Gastroesophageal sphincter (tissue), 4 donors: Measurements from ENCODE around the gene SH2B3. TPM values are rescaled to one million over a fixed set of nuclear protein-coding genes. Genes with fewer than 3 reads are reported as not detected.

ENCODE experiments used
- ATAC-seq: fragments of 150-250 bp; one replicate; pipeline ENCODE4 v1.9.1; 2016; ENCODE audit warnings: mild to moderate bottlenecking, moderate library complexity
- H3K27ac ChIP-seq, 4 donors: fragments of 200-600 bp; sonication (generic) in 3 of 4; 1 replicate in 3 of 4; 2 replicates in 1 of 4; pipeline ENCODE4 v1.5.1; 2016 to 2019
- H3K27me3 ChIP-seq: fragments of 200-600 bp; sonication (generic); one replicate; pipeline ENCODE4 v1.5.1; 2019
- H3K36me3 ChIP-seq, 2 donors: fragments of 200-600 bp; sonication (generic); one replicate each; pipeline ENCODE4 v1.5.1; 2019; ENCODE audit warnings: control low read depth in 1 of 2
- H3K4me1 ChIP-seq, 3 donors: fragments of 200-600 bp; sonication (generic); 1 replicate in 2 of 3; 2 replicates in 1 of 3; pipeline ENCODE4 v1.5.1; 2016 to 2019; ENCODE audit warnings: control low read depth in 2 of 3
- H3K4me3 ChIP-seq, 2 donors: fragments of 200-600 bp; sonication (generic); one replicate each; pipeline ENCODE4 v1.5.1; 2019; ENCODE audit warnings: mild to moderate bottlenecking in 1 of 2, moderate library complexity in 1 of 2
- H3K9me3 ChIP-seq, 3 donors: fragments of 200-600 bp; sonication (generic); one replicate each; pipeline ENCODE4 v1.5.1; 2017 to 2019; ENCODE audit warnings: control low read depth in 2 of 3
- EP300 ChIP-seq: sonication (generic); formaldehyde crosslinking; IDR thresholded peaks from one replicate; pipeline ENCODE4 v1.6.1; 2017; ENCODE audit warnings: antibody characterized with exemption, mild to moderate bottlenecking
- POLR2A ChIP-seq, 2 donors: fragments of 450-650 bp; IDR thresholded peaks; one replicate each; pipeline ENCODE4 v1.6.1; 2017; ENCODE audit warnings: antibody characterized with exemption in 2 of 2, mild to moderate bottlenecking in 2 of 2, moderate library complexity in 1 of 2
- POLR2AphosphoS5 ChIP-seq: sonication (generic); formaldehyde crosslinking; IDR thresholded peaks from one replicate; pipeline ENCODE4 v1.6.1; 2017; ENCODE audit warnings: antibody characterized with exemption
- WGBS, 2 donors: methylation state at CpG; one replicate each; pipeline ENCODE4 v1.1.5; 2018; ENCODE audit warnings: low coverage in 1 of 2; 5-methylcytosine and 5-hydroxymethylcytosine counted together
- total RNA-seq, 4 donors: library from RNA; depleted of rRNA; stranded (reverse); fragments of >200 nt; gene quantifications; one replicate each; pipeline ENCODE4 v1.1.0, GENCODE V29; 2016
- TF ChIP-seq, protein P1 (sequence below), 4 experiments: fragments of 200-600 bp in 2 of 4; fragments of 450-650 bp in 2 of 4; sonication (generic) in 1 of 4; IDR thresholded peaks; one replicate each; pipeline ENCODE4 v1.5.1; 2017 to 2019; ENCODE audit warnings: antibody characterized with exemption in 4 of 4, mild to moderate bottlenecking in 2 of 4, moderate library complexity in 2 of 4

The SH2B3 gene
- total RNA-seq: 10 to 100 TPM; 17.0 to 33.1 (median 23.3) TPM

- Histone ChIP-seq H3K36me3 (no peaks in the 10 kb centered on the region), H3K4me1 (peaks cover 0 to 84% (median 57%) of the 10 kb centered on the region in 3 donors), H3K27ac (peak within 1 kb of the TSS; percentile 32 to 89 (median 84)), H3K27me3 (no peaks in the 10 kb centered on the region), H3K4me3 (peak within 1 kb of the TSS; percentile 62 to 93), H3K9me3 (no peaks in the 10 kb centered on the region)
- no CpG with 5 or more reads among the region's 80 CpGs for WGBS, 2 donors
- peak; percentile 50 for ATAC-seq
- TF ChIP-seq, protein P1, sequence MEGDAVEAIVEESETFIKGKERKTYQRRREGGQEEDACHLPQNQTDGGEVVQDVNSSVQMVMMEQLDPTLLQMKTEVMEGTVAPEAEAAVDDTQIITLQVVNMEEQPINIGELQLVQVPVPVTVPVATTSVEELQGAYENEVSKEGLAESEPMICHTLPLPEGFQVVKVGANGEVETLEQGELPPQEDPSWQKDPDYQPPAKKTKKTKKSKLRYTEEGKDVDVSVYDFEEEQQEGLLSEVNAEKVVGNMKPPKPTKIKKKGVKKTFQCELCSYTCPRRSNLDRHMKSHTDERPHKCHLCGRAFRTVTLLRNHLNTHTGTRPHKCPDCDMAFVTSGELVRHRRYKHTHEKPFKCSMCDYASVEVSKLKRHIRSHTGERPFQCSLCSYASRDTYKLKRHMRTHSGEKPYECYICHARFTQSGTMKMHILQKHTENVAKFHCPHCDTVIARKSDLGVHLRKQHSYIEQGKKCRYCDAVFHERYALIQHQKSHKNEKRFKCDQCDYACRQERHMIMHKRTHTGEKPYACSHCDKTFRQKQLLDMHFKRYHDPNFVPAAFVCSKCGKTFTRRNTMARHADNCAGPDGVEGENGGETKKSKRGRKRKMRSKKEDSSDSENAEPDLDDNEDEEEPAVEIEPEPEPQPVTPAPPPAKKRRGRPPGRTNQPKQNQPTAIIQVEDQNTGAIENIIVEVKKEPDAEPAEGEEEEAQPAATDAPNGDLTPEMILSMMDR (IDR thresholded peaks at IDR 0.05): peak in 1 of 4 experiments; percentile 20
- TF ChIP-seq POLR2AphosphoS5 (no peak), EP300 (no peak), POLR2A (IDR thresholded peaks at IDR 0.05) (peak; percentile 59 to 66)
These were observed at the start of gene SH2B3 for GRCh38 chr12:111405859-111406473. Gene SH2B3, plus strand, starts transcription at chr12:111405923. Its CDS starts 12,223 bp downstream, at chr12:111418146.

- Histone ChIP-seq H3K27me3 (peaks cover 16% of the 10 kb centered on the region), H3K27ac (no peak overlapping the region), H3K36me3 (peaks cover 0 to 29% of the 10 kb centered on the region in 2 donors), H3K9me3 (no peaks in the 10 kb centered on the region), H3K4me1 (no peaks in the 10 kb centered on the region), H3K4me3 (no peak overlapping the region)
- no peak for TF ChIP-seq EP300
- no peak for TF ChIP-seq POLR2AphosphoS5
- TF ChIP-seq POLR2A (IDR thresholded peaks at IDR 0.05): no peak
- TF ChIP-seq, protein P1 (IDR thresholded peaks at IDR 0.05): no peak
- 32 to 42% methylated on average over 5 to 7 of the region's 11 CpGs for WGBS, 2 donors
- no peak for ATAC-seq
These were observed 46.4 kb upstream of the SH2B3 start for GRCh38 chr12:111359231-111359913.

DNA sequence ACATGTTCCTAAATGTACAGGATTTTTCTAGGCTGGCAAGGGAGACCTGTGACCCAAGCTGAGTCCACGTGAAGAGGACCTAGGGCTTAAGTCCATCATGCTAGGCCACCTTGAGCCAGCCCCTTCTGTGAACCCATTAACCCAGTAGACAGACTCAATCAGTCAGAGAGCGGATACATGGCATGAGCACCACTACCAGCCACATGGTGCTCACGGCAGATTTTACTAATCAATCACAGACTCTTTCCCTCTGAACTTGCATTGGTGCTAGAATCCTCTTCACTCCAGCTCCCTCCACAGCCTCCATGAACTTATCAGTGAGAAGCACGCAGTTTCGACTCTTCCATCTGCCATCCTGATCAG, 45.8 kb upstream of the SH2B3 start:
- 43 to 67% methylated on average over 4 to 5 of the region's 5 CpGs for WGBS, 2 donors

DNA sequence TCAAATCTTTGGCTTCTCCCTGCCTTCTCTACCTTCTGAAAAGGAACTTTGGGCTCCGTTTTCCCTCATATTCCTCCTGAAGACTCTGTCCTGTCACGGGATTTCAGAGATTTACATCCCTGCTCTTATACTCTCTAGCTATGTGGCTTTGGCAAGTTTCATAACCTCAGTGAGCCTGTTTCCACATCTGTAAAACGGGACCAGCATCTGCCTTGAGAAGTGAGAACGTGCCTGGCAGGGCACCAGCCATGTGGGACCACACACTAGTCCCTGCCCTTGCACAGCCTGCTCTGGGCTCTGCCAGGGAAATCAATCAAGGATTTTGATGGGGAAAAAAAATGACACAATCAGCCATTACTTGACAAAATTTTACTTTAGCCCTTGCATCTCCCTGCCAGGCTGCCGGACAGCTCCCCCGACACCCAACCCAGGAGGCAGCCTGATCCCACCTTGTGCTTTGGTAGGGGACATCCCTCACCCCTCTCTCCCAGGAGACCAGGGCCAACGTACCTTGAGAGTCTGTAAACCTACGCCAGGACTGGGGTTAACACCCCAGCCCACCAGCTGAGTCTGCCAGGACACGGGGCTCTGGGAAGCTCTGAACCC, 45.3 kb upstream of the SH2B3 start:
- no peak overlapping the region for H3K4me3 ChIP-seq
- WGBS, 2 donors: 44 to 51% methylated on average over 3 to 4 of the region's 9 CpGs
- peaks cover 0 to 40% of the 10 kb centered on the region in 2 donors for H3K36me3 ChIP-seq
- H3K9me3 ChIP-seq: no peaks in the 10 kb centered on the region
- no peaks in the 10 kb centered on the region for H3K4me1 ChIP-seq
- TF ChIP-seq POLR2AphosphoS5 (no peak), POLR2A (IDR thresholded peaks at IDR 0.05) (no peak), EP300 (no peak)
- TF ChIP-seq, protein P1 (IDR thresholded peaks at IDR 0.05): no peak
- peaks cover 16% of the 10 kb centered on the region for H3K27me3 ChIP-seq
- H3K27ac ChIP-seq: no peak overlapping the region
- ATAC-seq: no peak

More for the DNA sequence above, 45.8 kb upstream of the SH2B3 start:
- Histone ChIP-seq H3K27ac (no peak overlapping the region), H3K36me3 (peaks cover 0 to 34% of the 10 kb centered on the region in 2 donors), H3K4me1 (no peaks in the 10 kb centered on the region), H3K9me3 (no peaks in the 10 kb centered on the region), H3K4me3 (no peak overlapping the region), H3K27me3 (peaks cover 16% of the 10 kb centered on the region)
- no peak for ATAC-seq
- TF ChIP-seq EP300: no peak
- TF ChIP-seq, protein P1 (IDR thresholded peaks at IDR 0.05): no peak
- TF ChIP-seq POLR2A (IDR thresholded peaks at IDR 0.05): no peak
- TF ChIP-seq POLR2AphosphoS5: no peak
